GM18511 (cell line): Measurements from ENCODE around the gene TRAFD1.
"Not testable (repeated sequence)": the region's sequence is repeated elsewhere in the genome, so short reads cannot be mapped to it uniquely, and the experiment has no call there.

Experiments
- ATAC-seq: cut with Tn5 transposase; IDR thresholded peaks from one replicate; pipeline ENCODE4 v1.9.1; 2021; ENCODE audit warnings: mild to moderate bottlenecking, moderate library complexity; ENCODE audit not compliant: unreplicated experiment

TRAFD1 gene

GRCh38 chr12:112153181-112153892 is 28.0 kb downstream of the TRAFD1 start:
- no peak for ATAC-seq

- no peak for ATAC-seq
Measured at GRCh38 chr12:112153893-112154219, 28.5 kb downstream of the TRAFD1 start.

GRCh38 chr12:112158461-112159145 is 33.2 kb downstream of the TRAFD1 start:
- not testable (repeated sequence) for ATAC-seq

GRCh38 chr12:112159146-112159541 is 33.8 kb downstream of the TRAFD1 start:
- no peak for ATAC-seq

- ATAC-seq: no peak
Measured at GRCh38 chr12:112160611-112161010, 35.3 kb downstream of the TRAFD1 start.

- ATAC-seq: no peak
Measured at GRCh38 chr12:112161711-112162110, 36.4 kb downstream of the TRAFD1 start.

- no peak for ATAC-seq
Measured at GRCh38 chr12:112162241-112162790, 37.0 kb downstream of the TRAFD1 start.

- no peak for ATAC-seq
Measured at GRCh38 chr12:112163056-112163455, 37.7 kb downstream of the TRAFD1 start.

GRCh38 chr12:112163471-112163991 is 38.2 kb downstream of the TRAFD1 start:
- no peak for ATAC-seq

GRCh38 chr12:112164011-112164660 is 38.8 kb downstream of the TRAFD1 start:
- no peak for ATAC-seq

GRCh38 chr12:112165624-112166023 is 40.3 kb downstream of the TRAFD1 start:
- ATAC-seq: no peak

- ATAC-seq: no peak
Measured at GRCh38 chr12:112166051-112167015, 41.0 kb downstream of the TRAFD1 start.

- no peak for ATAC-seq
Measured at GRCh38 chr12:112167031-112167461, 41.7 kb downstream of the TRAFD1 start.

- ATAC-seq: no peak
Measured at GRCh38 chr12:112167718-112168525, 42.6 kb downstream of the TRAFD1 start.

GRCh38 chr12:112168561-112168971 is 43.2 kb downstream of the TRAFD1 start:
- ATAC-seq: no peak

- ATAC-seq: no peak
Measured at GRCh38 chr12:112169161-112169872, 44.0 kb downstream of the TRAFD1 start.

- no peak for ATAC-seq
Measured at GRCh38 chr12:112169966-112170365, 44.6 kb downstream of the TRAFD1 start.

- no peak for ATAC-seq
Measured at GRCh38 chr12:112170376-112170775, 45.0 kb downstream of the TRAFD1 start.
